ENCODE data around the gene TMEM141. TPM values are rescaled to one million over a fixed set of nuclear protein-coding genes. Genes with fewer than 3 reads are reported as not detected.
"Not testable (repeated sequence)": the region's sequence is repeated elsewhere in the genome, so short reads cannot be mapped to it uniquely, and the experiment has no call there.

The TMEM141 gene
- total RNA-seq, 1 experiment from 2014 or later = 20.5 TPM

DNA sequence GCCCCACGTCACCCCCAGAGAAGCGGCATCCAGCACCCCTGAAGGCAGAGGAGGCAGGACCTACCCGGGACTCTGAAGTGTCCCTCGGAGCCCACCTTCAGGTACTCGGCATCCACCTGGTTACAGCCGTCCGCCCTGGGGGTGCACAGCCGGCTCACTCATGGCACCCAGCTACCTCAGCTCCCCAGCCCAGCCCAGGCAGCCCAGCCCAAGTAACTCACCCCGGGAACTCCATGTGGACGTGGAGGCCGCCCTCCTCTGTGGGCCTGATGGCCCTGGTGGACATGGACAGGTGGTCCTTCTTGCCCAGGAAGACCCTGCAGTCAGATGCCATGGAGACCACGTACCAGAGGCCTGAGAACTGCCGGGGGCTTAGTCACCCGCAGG is 27.5 kb upstream of the TMEM141 start:
- Histone ChIP-seq H3K4me3 (ENCODE audit: low read length) (no peak overlapping the region), H3K4me1 (ENCODE audit: low read length) (peaks cover 23% of the 10 kb centered on the region), H3K36me3 (ENCODE audit: insufficient read depth, low read length) (no peaks in the 10 kb centered on the region), H3K4me2 (ENCODE audit: low read depth, low read length, poor library complexity, severe bottlenecking) (no peak overlapping the region), H3K27ac (ENCODE audit: low read length) (no peak overlapping the region), H3K9me3 (ENCODE audit: low read length) (no peaks in the 10 kb centered on the region), H3K27me3 (ENCODE audit: low read length) (no peaks in the 10 kb centered on the region), H3K79me2 (ENCODE audit: low read length) (no peaks in the 10 kb centered on the region), H2AFZ (ENCODE audit: low read length) (no peak overlapping the region), H3K9ac (ENCODE audit: low read length) (no peak overlapping the region), H3K9me2 (replicated peaks; ENCODE audit: insufficient read depth, low read length) (no peaks in the 10 kb centered on the region), H4K20me1 (ENCODE audit: insufficient read depth, low read depth, low read length) (0 out of 2 replicates have a peak, but pooled peaks cover 4% of the 10 kb centered on the region)
- no peak for DNase-seq

GRCh38 chr9:136764301-136764891 is 26.7 kb upstream of the TMEM141 start, which contains the start of gene LCN15:
LCN15 (minus strand) TSS chr9:136764518; CDS start chr9:136764488, 30 bp downstream.
- no peaks in the 10 kb centered on the region for H3K9me3 ChIP-seq (ENCODE audit: low read length)
- H3K36me3 ChIP-seq (ENCODE audit: insufficient read depth, low read length) = no peaks in the 10 kb centered on the region
- 0 out of 2 replicates have a peak, but pooled peaks cover 4% of the 10 kb centered on the region for H4K20me1 ChIP-seq (ENCODE audit: insufficient read depth, low read depth, low read length)
- H3K9ac ChIP-seq (ENCODE audit: low read length) = no peak within 1 kb of the TSS
- H3K4me1 ChIP-seq (ENCODE audit: low read length) = peaks cover 23% of the 10 kb centered on the region
- no peaks in the 10 kb centered on the region for H3K9me2 ChIP-seq (replicated peaks; ENCODE audit: insufficient read depth, low read length)
- no peak within 1 kb of the TSS for H3K4me3 ChIP-seq (ENCODE audit: low read length)
- no peaks in the 10 kb centered on the region for H3K27me3 ChIP-seq (ENCODE audit: low read length)
- H3K79me2 ChIP-seq (ENCODE audit: low read length) = no peaks in the 10 kb centered on the region
- H3K4me2 ChIP-seq (ENCODE audit: low read depth, low read length, poor library complexity, severe bottlenecking) = no peak within 1 kb of the TSS
- no peak within 1 kb of the TSS for H3K27ac ChIP-seq (ENCODE audit: low read length)
- no peak for DNase-seq
- H2AFZ ChIP-seq (ENCODE audit: low read length) = no peak within 1 kb of the TSS

- Histone ChIP-seq H3K9me3 (ENCODE audit: low read length) (no peaks in the 10 kb centered on the region), H4K20me1 (ENCODE audit: insufficient read depth, low read depth, low read length) (0 out of 2 replicates have a peak, but pooled peaks cover 4% of the 10 kb centered on the region), H3K36me3 (ENCODE audit: insufficient read depth, low read length) (no peaks in the 10 kb centered on the region), H3K9ac (ENCODE audit: low read length) (no peak overlapping the region), H3K9me2 (replicated peaks; ENCODE audit: insufficient read depth, low read length) (no peaks in the 10 kb centered on the region), H3K4me1 (ENCODE audit: low read length) (peaks cover 26% of the 10 kb centered on the region), H3K27ac (ENCODE audit: low read length) (no peak overlapping the region), H3K79me2 (ENCODE audit: low read length) (no peaks in the 10 kb centered on the region), H3K4me3 (ENCODE audit: low read length) (no peak overlapping the region), H3K27me3 (ENCODE audit: low read length) (no peaks in the 10 kb centered on the region), H2AFZ (ENCODE audit: low read length) (no peak overlapping the region), H3K4me2 (ENCODE audit: low read depth, low read length, poor library complexity, severe bottlenecking) (no peak overlapping the region)
- DNase-seq = no peak
Measured at GRCh38 chr9:136765041-136765440, 26.1 kb upstream of the TMEM141 start.

DNA sequence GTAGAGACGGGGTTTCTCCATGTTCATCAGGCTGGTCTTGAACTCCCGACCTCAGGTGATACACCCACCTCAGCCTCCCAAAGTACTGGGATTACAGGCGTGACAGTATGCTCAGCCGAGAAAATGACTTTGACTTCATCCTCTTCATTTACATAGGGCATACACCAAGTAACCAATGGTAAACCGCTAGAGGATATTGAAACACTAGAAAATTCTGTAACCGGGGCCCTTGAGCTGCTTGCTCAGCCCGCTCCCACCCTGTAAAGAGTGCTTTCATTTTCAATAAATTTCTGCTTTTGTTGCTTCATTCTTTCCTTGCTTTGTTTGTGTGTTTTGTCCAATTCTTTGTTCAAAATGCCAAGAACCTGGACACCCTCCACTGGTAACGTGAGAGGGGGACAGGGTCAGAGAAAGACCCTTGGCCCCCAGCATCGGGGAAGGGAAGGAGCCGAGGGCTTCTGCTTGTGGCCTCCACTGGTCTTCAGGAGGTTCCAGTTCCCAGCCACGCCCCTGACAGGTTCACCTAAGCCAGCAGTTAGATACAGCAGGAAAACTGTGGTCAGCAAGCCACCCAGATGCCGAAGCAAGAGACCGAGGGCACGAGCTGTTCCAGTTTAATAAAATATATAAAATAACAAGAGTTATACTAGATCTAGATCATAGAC is 25.3 kb upstream of the TMEM141 start:
- H3K9ac ChIP-seq (ENCODE audit: low read length); H3K4me3 ChIP-seq (ENCODE audit: low read length); H3K79me2 ChIP-seq (ENCODE audit: low read length); H3K9me2 ChIP-seq (replicated peaks; ENCODE audit: insufficient read depth, low read length); H3K9me3 ChIP-seq (ENCODE audit: low read length); H3K27ac ChIP-seq (ENCODE audit: low read length); H2AFZ ChIP-seq (ENCODE audit: low read length); H3K27me3 ChIP-seq (ENCODE audit: low read length); H4K20me1 ChIP-seq (ENCODE audit: insufficient read depth, low read depth, low read length); H3K36me3 ChIP-seq (ENCODE audit: insufficient read depth, low read length): not testable (repeated sequence)
- DNase-seq = peak; percentile 59
- H3K4me1 ChIP-seq (ENCODE audit: low read length) = peaks cover 26% of the 10 kb centered on the region
- peak overlapping the region; percentile 44 for H3K4me2 ChIP-seq (ENCODE audit: low read depth, low read length, poor library complexity, severe bottlenecking)

GRCh38 chr9:136766410-136767120 is 24.6 kb upstream of the TMEM141 start:
- H3K79me2 ChIP-seq (ENCODE audit: low read length); H3K4me3 ChIP-seq (ENCODE audit: low read length); H3K9me3 ChIP-seq (ENCODE audit: low read length); H2AFZ ChIP-seq (ENCODE audit: low read length); H3K4me2 ChIP-seq (ENCODE audit: low read depth, low read length, poor library complexity, severe bottlenecking); H3K27me3 ChIP-seq (ENCODE audit: low read length); H3K9me2 ChIP-seq (replicated peaks; ENCODE audit: insufficient read depth, low read length); H3K27ac ChIP-seq (ENCODE audit: low read length); H3K36me3 ChIP-seq (ENCODE audit: insufficient read depth, low read length); H3K9ac ChIP-seq (ENCODE audit: low read length); H4K20me1 ChIP-seq (ENCODE audit: insufficient read depth, low read depth, low read length): not testable (repeated sequence)
- DNase-seq = peak; percentile 70
- peaks cover 26% of the 10 kb centered on the region for H3K4me1 ChIP-seq (ENCODE audit: low read length)

- H3K36me3 ChIP-seq (ENCODE audit: insufficient read depth, low read length) = peaks cover 5% of the 10 kb centered on the region; the same call in 1 of the 2 replicates
- peaks cover 29% of the 10 kb centered on the region for H3K4me1 ChIP-seq (ENCODE audit: low read length)
- no peak overlapping the region for H2AFZ ChIP-seq (ENCODE audit: low read length)
- H3K27ac ChIP-seq (ENCODE audit: low read length) = no peak overlapping the region
- no peak overlapping the region for H3K4me3 ChIP-seq (ENCODE audit: low read length)
- no peaks in the 10 kb centered on the region for H3K9me2 ChIP-seq (replicated peaks; ENCODE audit: insufficient read depth, low read length)
- no peaks in the 10 kb centered on the region for H4K20me1 ChIP-seq (ENCODE audit: insufficient read depth, low read depth, low read length)
- H3K4me2 ChIP-seq (ENCODE audit: low read depth, low read length, poor library complexity, severe bottlenecking) = no peak overlapping the region
- DNase-seq = peak; percentile 86
- H3K9ac ChIP-seq (ENCODE audit: low read length) = no peak overlapping the region
- no peaks in the 10 kb centered on the region for H3K27me3 ChIP-seq (ENCODE audit: low read length)
- no peaks in the 10 kb centered on the region for H3K9me3 ChIP-seq (ENCODE audit: low read length)
- no peaks in the 10 kb centered on the region for H3K79me2 ChIP-seq (ENCODE audit: low read length)
Measured at GRCh38 chr9:136769710-136770191, 21.4 kb upstream of the TMEM141 start.

DNA sequence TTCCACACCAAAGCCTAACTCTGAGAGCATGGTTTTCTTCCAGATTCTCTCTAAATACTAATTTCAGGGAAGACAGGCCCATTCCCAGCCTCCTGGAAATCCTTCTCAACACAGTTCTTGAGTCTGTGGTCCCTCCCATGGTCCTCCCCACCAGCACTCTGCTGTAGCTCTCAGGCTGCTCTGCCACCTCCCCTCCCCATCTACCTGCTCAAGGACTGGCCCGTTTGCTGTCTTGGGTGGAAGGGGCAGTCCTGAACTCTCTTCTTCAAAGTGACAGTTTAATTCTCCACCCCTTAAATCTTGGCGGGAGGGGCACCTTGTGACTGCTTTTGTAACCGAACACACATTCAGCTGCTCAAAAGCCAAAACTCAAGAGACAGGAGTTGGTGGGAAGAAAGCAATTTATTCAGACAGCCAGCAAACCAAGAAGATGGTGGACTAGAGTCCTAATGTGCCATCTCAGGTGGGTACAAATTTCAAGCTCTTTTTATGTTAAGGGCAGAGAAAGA is 19.2 kb upstream of the TMEM141 start:
- Histone ChIP-seq H3K4me1 (ENCODE audit: low read length) (peaks cover 15% of the 10 kb centered on the region), H3K9me2 (replicated peaks; ENCODE audit: insufficient read depth, low read length) (no peaks in the 10 kb centered on the region), H3K9me3 (ENCODE audit: low read length) (no peaks in the 10 kb centered on the region), H4K20me1 (ENCODE audit: insufficient read depth, low read depth, low read length) (no peaks in the 10 kb centered on the region), H2AFZ (ENCODE audit: low read length) (no peak overlapping the region), H3K4me2 (ENCODE audit: low read depth, low read length, poor library complexity, severe bottlenecking) (no peak overlapping the region), H3K36me3 (ENCODE audit: insufficient read depth, low read length) (peaks cover 5% of the 10 kb centered on the region; the same call in 1 of the 2 replicates), H3K9ac (ENCODE audit: low read length) (no peak overlapping the region), H3K4me3 (ENCODE audit: low read length) (no peak overlapping the region), H3K79me2 (ENCODE audit: low read length) (no peaks in the 10 kb centered on the region), H3K27ac (ENCODE audit: low read length) (no peak overlapping the region), H3K27me3 (ENCODE audit: low read length) (no peaks in the 10 kb centered on the region)
- DNase-seq = no peak
